ENCODE data around the gene HOGA1.
"Not testable (repeated sequence)": the region's sequence is repeated elsewhere in the genome, so short reads cannot be mapped to it uniquely, and the experiment has no call there.

HOGA1 gene

DNA sequence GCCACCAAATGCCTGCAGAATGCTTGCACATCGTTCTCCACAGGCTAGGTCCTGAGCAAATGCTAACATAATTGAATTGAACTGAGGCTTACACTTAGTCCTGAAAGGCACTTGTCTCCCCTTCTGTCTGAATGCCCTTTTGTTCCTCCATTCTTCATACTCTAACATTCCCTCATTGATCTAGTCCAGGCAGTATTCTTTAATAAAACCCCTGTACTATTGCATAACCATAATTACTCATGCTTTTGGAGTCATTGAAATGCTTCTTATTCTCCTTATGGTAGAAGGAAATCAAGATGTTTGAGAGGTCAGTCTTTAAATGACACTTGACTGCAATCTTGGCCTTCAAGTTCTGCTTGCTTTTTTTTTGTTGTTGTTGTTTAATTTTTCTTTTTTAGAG, 63.4 kb downstream of the HOGA1 start:
- peak; percentile 51 to 75 for DNase-seq (ENCODE audit: low read depth in 2 of 2)

DNA sequence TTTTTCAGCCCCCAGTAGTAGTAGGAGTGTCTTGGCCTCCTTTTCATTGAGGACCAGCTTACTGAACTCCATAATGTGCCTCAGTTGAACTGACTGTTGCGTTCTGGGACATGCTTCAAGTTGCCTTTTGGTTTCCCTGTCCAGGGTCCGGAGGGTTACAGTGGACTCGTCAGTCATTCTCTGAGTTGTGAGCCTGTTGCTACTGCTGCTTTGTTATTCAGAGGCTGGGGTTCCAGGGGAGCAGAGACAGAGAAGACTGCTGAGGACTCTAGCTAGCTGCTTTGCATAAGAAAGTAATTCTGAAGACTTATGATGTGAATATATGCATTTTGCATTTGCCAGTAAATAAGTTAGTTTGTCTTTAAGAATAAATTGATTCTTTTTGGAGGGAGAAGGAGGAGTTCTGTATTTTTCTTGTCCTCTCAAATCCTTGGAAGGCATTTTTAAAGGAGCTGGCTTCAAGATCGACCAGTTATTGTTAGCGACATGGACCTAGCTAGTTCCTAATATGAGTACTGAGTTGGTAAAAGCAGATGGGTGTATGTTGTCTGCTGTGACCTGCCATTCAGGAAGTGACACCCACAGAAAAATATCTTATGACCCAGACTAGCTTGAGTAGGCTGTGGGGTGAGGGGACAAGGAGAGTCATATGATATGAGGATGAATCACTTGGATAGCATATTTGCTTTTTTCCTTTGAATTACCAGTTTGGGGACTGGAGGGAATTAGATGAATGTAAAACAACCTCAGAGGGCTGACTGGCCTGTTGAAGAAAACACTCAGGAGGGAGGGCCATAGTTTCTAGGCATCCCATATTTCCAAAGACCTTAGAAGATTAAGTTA, 64.6 kb downstream of the HOGA1 start:
- TF ChIP-seq, protein P1, sequence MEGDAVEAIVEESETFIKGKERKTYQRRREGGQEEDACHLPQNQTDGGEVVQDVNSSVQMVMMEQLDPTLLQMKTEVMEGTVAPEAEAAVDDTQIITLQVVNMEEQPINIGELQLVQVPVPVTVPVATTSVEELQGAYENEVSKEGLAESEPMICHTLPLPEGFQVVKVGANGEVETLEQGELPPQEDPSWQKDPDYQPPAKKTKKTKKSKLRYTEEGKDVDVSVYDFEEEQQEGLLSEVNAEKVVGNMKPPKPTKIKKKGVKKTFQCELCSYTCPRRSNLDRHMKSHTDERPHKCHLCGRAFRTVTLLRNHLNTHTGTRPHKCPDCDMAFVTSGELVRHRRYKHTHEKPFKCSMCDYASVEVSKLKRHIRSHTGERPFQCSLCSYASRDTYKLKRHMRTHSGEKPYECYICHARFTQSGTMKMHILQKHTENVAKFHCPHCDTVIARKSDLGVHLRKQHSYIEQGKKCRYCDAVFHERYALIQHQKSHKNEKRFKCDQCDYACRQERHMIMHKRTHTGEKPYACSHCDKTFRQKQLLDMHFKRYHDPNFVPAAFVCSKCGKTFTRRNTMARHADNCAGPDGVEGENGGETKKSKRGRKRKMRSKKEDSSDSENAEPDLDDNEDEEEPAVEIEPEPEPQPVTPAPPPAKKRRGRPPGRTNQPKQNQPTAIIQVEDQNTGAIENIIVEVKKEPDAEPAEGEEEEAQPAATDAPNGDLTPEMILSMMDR (IDR thresholded peaks at IDR 0.05; ENCODE audit: low read depth, low read length) = no peak
- H3K4me3 ChIP-seq (replicated peaks in 1 of 2; ENCODE audit: low read depth in 2 of 2, low read length in 2 of 2) = peak overlapping the region in 1 of 2 donors; percentile 2
- peak; percentile 84 to 97 for DNase-seq (ENCODE audit: low read depth in 2 of 2)

More for the DNA sequence above, 63.4 kb downstream of the HOGA1 start:
- H3K4me3 ChIP-seq (replicated peaks in 1 of 2; ENCODE audit: low read depth in 2 of 2, low read length in 2 of 2) = no peak overlapping the region
- TF ChIP-seq, protein P1 (IDR thresholded peaks at IDR 0.05; ENCODE audit: low read depth, low read length) = no peak

DNA sequence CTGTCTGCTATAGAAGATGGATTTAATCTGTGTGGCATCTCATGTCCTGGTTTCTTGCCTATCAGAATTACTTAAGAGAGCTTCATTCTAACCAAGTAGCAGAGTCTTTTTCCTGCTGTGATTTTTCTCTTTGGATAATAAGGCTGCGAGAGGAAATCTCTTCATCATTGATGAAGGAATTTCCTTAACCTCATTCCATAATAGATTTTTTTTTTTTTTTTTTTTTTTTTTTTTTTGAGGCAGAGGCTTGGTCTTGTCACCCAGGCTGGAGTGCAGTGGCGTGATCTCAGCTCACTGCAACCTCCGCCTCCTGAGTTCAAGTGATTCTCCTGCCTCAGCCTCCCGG, 65.2 kb downstream of the HOGA1 start:
- DNase-seq (ENCODE audit: low read depth in 2 of 2) = not testable (repeated sequence)
- peak overlapping the region in 1 of 2 donors; percentile 2 for H3K4me3 ChIP-seq (replicated peaks in 1 of 2; ENCODE audit: low read depth in 2 of 2, low read length in 2 of 2)

DNA sequence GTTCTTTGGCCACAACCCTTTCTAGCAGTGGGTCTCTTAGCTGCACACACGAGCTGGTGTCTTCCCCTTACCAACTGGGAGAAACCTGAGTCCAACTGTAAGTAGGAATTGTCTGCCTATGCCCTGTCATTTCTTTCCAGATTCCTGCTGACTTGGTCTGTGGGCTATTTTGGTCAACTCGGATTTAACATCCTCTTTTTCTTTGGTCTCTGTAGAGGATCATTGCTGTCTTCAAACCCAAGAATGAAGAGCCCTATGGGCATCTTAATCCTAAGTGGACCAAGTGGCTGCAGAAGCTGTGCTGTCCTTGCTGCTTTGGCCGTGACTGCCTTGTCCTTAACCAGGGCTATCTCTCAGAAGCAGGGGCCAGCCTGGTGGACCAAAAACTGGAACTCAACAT, 66.5 kb downstream of the HOGA1 start:
- TF ChIP-seq, protein P1 (IDR thresholded peaks at IDR 0.05; ENCODE audit: low read depth, low read length) = no peak
- no peak for DNase-seq (ENCODE audit: low read depth in 2 of 2)
- H3K4me3 ChIP-seq (replicated peaks in 1 of 2; ENCODE audit: low read depth in 2 of 2, low read length in 2 of 2) = no peak overlapping the region

DNA sequence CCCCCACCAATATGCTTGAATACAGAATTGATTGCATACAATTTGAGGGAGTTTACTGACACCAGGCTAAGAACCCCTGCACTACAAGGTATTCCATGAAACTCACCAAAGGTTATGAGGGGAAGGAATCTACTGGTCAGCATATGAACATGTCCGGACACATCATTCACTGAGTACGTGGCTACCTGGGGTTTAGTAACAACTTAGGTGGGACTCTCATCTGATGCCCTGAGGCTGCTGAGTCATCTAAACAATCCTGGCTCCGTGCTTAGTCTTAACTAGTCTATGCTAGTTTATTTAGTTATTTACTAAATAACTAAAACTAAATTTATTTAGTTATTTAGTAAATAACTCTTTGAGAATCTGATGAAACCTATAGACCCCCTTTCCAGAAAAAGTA, 67.6 kb downstream of the HOGA1 start:
- H3K4me3 ChIP-seq (replicated peaks in 1 of 2; ENCODE audit: low read depth in 2 of 2, low read length in 2 of 2) = no peak overlapping the region
- TF ChIP-seq, protein P1 (IDR thresholded peaks at IDR 0.05; ENCODE audit: low read depth, low read length) = no peak
- no peak for DNase-seq (ENCODE audit: low read depth in 2 of 2)

DNA sequence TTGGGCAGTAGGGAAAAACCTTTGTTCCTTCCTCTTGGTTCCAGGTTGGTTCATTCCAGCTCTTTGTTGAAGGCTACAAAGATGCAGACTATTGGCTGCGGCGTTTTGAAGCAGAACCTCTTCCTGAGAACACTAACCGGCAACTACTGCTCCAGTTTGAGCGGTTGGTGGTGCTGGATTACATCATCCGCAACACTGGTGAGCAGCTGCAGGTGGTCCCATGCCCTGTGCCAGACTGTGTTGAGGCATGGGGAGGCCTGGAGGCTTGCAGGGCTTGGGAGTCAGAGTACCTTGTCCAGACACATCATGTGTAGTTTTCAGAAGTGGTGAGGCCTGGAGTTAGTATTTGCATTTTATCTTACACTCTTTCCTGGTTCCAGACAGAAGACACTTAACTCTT, 72.6 kb downstream of the HOGA1 start:
- DNase-seq (ENCODE audit: low read depth in 2 of 2) = no peak
- H3K4me3 ChIP-seq (replicated peaks in 1 of 2; ENCODE audit: low read depth in 2 of 2, low read length in 2 of 2) = no peak overlapping the region
- TF ChIP-seq, protein P1 (IDR thresholded peaks at IDR 0.05; ENCODE audit: low read depth, low read length) = no peak

DNA sequence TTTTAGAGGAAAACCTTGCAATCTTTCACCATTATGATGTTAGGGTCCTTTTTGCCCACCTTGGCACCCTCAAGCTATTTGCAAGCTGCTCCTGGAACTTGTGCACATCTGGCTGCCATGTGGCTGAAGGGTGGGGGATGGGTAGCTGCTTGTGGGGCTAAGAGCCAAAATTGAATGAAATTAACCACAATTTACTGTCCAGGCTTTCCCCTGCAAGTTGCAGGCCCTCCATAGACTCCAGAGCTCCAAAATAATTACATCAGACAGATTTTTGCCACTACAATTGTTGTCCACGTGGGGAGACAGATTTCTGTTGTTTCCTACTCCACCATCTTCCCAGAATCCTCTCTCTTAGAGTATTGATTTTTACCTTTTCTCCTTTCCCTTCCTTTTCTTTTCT, 75.4 kb downstream of the HOGA1 start:
- DNase-seq (ENCODE audit: low read depth in 2 of 2) = peak; percentile 67 to 77
- H3K4me3 ChIP-seq (replicated peaks in 1 of 2; ENCODE audit: low read depth in 2 of 2, low read length in 2 of 2) = no peak overlapping the region
- TF ChIP-seq, protein P1 (IDR thresholded peaks at IDR 0.05; ENCODE audit: low read depth, low read length) = no peak

Measured in cardiac fibroblast (primary cell).